Activated naive CD8-positive, alpha-beta T cell treated with anti-CD3 and anti-CD28 coated beads, Interleukin-2, amount 50 U/mL, for 24 hours (primary cell): ENCODE measurements around the gene ARIH1.

Experiments
- ATAC-seq: fragments of 150-1000 bp; cut with Tn5 transposase; one replicate; pipeline ENCODE4 v1.10.0; 2021
- DNase-seq: peaks from one replicate; pipeline ENCODE4 v3.0.0; 2021
- H3K27ac Mint-ChIP-seq: one replicate; pipeline ENCODE4 v1.8.0; 2021; ENCODE audit warnings: mild to moderate bottlenecking, mixed read lengths
- H3K27me3 Mint-ChIP-seq: one replicate; pipeline ENCODE4 v1.8.0; 2021; ENCODE audit warnings: mixed read lengths
- H3K36me3 Mint-ChIP-seq: one replicate; pipeline ENCODE4 v1.8.0; 2021; ENCODE audit warnings: low read depth, mixed read lengths
- H3K4me1 Mint-ChIP-seq: one replicate; pipeline ENCODE4 v1.8.0; 2021; ENCODE audit warnings: mixed read lengths
- H3K4me3 Mint-ChIP-seq: one replicate; pipeline ENCODE4 v1.8.0; 2021; ENCODE audit warnings: mild to moderate bottlenecking, moderate library complexity, mixed read lengths
- H3K9me3 Mint-ChIP-seq: one replicate; pipeline ENCODE4 v1.8.0; 2021; ENCODE audit warnings: mixed read lengths

Gene ARIH1

GRCh38 chr15:72497402-72497801 is 23.3 kb downstream of the ARIH1 start:
- no peak for ATAC-seq
- no peak for DNase-seq
- Mint-ChIP-seq H3K4me3 (no peak overlapping the region), H3K27ac (no peak overlapping the region), H3K36me3 (peaks cover 5% of the 10 kb centered on the region), H3K4me1 (peaks cover 49% of the 10 kb centered on the region), H3K9me3 (no peaks in the 10 kb centered on the region), H3K27me3 (no peaks in the 10 kb centered on the region)

GRCh38 chr15:72502220-72502809 is 28.2 kb downstream of the ARIH1 start:
- Mint-ChIP-seq H3K27ac (no peak overlapping the region), H3K4me3 (no peak overlapping the region), H3K36me3 (peaks cover 11% of the 10 kb centered on the region), H3K9me3 (no peaks in the 10 kb centered on the region), H3K27me3 (no peaks in the 10 kb centered on the region), H3K4me1 (peaks cover 45% of the 10 kb centered on the region)
- no peak for ATAC-seq
- no peak for DNase-seq

GRCh38 chr15:72503147-72503546 is 29.0 kb downstream of the ARIH1 start:
- Mint-ChIP-seq H3K36me3 (peaks cover 9% of the 10 kb centered on the region), H3K4me1 (peaks cover 40% of the 10 kb centered on the region), H3K27ac (no peak overlapping the region), H3K4me3 (no peak overlapping the region), H3K27me3 (no peaks in the 10 kb centered on the region), H3K9me3 (no peaks in the 10 kb centered on the region)
- no peak for DNase-seq
- no peak for ATAC-seq

GRCh38 chr15:72507402-72508092 is 33.4 kb downstream of the ARIH1 start:
- no peak overlapping the region for H3K27ac Mint-ChIP-seq
- no peaks in the 10 kb centered on the region for H3K27me3 Mint-ChIP-seq
- peaks cover 45% of the 10 kb centered on the region for H3K4me1 Mint-ChIP-seq
- ATAC-seq: no peak
- H3K36me3 Mint-ChIP-seq: peaks cover 12% of the 10 kb centered on the region
- H3K4me3 Mint-ChIP-seq: no peak overlapping the region
- DNase-seq: no peak
- no peaks in the 10 kb centered on the region for H3K9me3 Mint-ChIP-seq

- Mint-ChIP-seq H3K27me3 (no peaks in the 10 kb centered on the region), H3K9me3 (no peaks in the 10 kb centered on the region), H3K4me1 (peaks cover 38% of the 10 kb centered on the region), H3K36me3 (peaks cover 10% of the 10 kb centered on the region), H3K27ac (no peak overlapping the region), H3K4me3 (no peak overlapping the region)
- DNase-seq: no peak
- no peak for ATAC-seq
Observed at GRCh38 chr15:72509484-72509883, 35.4 kb downstream of the ARIH1 start.

- ATAC-seq (no peak), DNase-seq (no peak)
- Mint-ChIP-seq H3K27me3 (no peaks in the 10 kb centered on the region), H3K4me1 (peaks cover 42% of the 10 kb centered on the region), H3K9me3 (no peaks in the 10 kb centered on the region), H3K36me3 (peaks cover 9% of the 10 kb centered on the region), H3K4me3 (no peak overlapping the region), H3K27ac (no peak overlapping the region)
Observed at GRCh38 chr15:72511536-72511935, 37.4 kb downstream of the ARIH1 start.

GRCh38 chr15:72515591-72516389 is 41.7 kb downstream of the ARIH1 start:
- no peaks in the 10 kb centered on the region for H3K27me3 Mint-ChIP-seq
- no peak overlapping the region for H3K27ac Mint-ChIP-seq
- DNase-seq (no peak), ATAC-seq (no peak)
- no peak overlapping the region for H3K4me3 Mint-ChIP-seq
- peaks cover 46% of the 10 kb centered on the region for H3K4me1 Mint-ChIP-seq
- no peaks in the 10 kb centered on the region for H3K9me3 Mint-ChIP-seq
- H3K36me3 Mint-ChIP-seq: peaks cover 9% of the 10 kb centered on the region

GRCh38 chr15:72516777-72517176 is 42.6 kb downstream of the ARIH1 start:
- Mint-ChIP-seq H3K27me3 (no peaks in the 10 kb centered on the region), H3K9me3 (no peaks in the 10 kb centered on the region), H3K4me1 (peaks cover 42% of the 10 kb centered on the region), H3K27ac (peak overlapping the region; percentile 4), H3K36me3 (peaks cover 11% of the 10 kb centered on the region), H3K4me3 (no peak overlapping the region)
- ATAC-seq (no peak), DNase-seq (no peak)

- H3K36me3 Mint-ChIP-seq: peaks cover 23% of the 10 kb centered on the region
- H3K9me3 Mint-ChIP-seq: no peaks in the 10 kb centered on the region
- H3K27me3 Mint-ChIP-seq: no peaks in the 10 kb centered on the region
- ATAC-seq (no peak), DNase-seq (no peak)
- H3K27ac Mint-ChIP-seq: no peak overlapping the region
- peaks cover 11% of the 10 kb centered on the region for H3K4me1 Mint-ChIP-seq
- H3K4me3 Mint-ChIP-seq: no peak overlapping the region
Observed at GRCh38 chr15:72521682-72522081, 47.6 kb downstream of the ARIH1 start.

- ATAC-seq (no peak), DNase-seq (peak; percentile 17)
- H3K36me3 Mint-ChIP-seq: peaks cover 8% of the 10 kb centered on the region
- H3K27me3 Mint-ChIP-seq: no peaks in the 10 kb centered on the region
- no peaks in the 10 kb centered on the region for H3K9me3 Mint-ChIP-seq
- no peak overlapping the region for H3K27ac Mint-ChIP-seq
- no peak overlapping the region for H3K4me3 Mint-ChIP-seq
- peaks cover 45% of the 10 kb centered on the region for H3K4me1 Mint-ChIP-seq
Observed at GRCh38 chr15:72532991-72533601, 59.0 kb downstream of the ARIH1 start.

- ATAC-seq (peak; percentile 59), DNase-seq (peak; percentile 14)
- H3K4me1 Mint-ChIP-seq: peaks cover 41% of the 10 kb centered on the region
- H3K9me3 Mint-ChIP-seq: peaks cover 5% of the 10 kb centered on the region
- no peak overlapping the region for H3K4me3 Mint-ChIP-seq
- no peaks in the 10 kb centered on the region for H3K27me3 Mint-ChIP-seq
- peaks cover 12% of the 10 kb centered on the region for H3K36me3 Mint-ChIP-seq
- no peak overlapping the region for H3K27ac Mint-ChIP-seq
Observed at GRCh38 chr15:72534523-72534922, 60.4 kb downstream of the ARIH1 start.

- Mint-ChIP-seq H3K4me3 (no peak overlapping the region), H3K27me3 (no peaks in the 10 kb centered on the region), H3K4me1 (peaks cover 37% of the 10 kb centered on the region), H3K36me3 (peaks cover 18% of the 10 kb centered on the region), H3K27ac (no peak overlapping the region), H3K9me3 (peaks cover 12% of the 10 kb centered on the region)
- ATAC-seq: no peak
- DNase-seq: no peak
Observed at GRCh38 chr15:72535911-72536310, 61.8 kb downstream of the ARIH1 start.

GRCh38 chr15:72536506-72536905 is 62.4 kb downstream of the ARIH1 start:
- DNase-seq (no peak), ATAC-seq (no peak)
- Mint-ChIP-seq H3K9me3 (peaks cover 13% of the 10 kb centered on the region), H3K4me3 (no peak overlapping the region), H3K27me3 (no peaks in the 10 kb centered on the region), H3K4me1 (peaks cover 37% of the 10 kb centered on the region), H3K27ac (no peak overlapping the region), H3K36me3 (peaks cover 23% of the 10 kb centered on the region)

GRCh38 chr15:72538931-72539330 is 64.8 kb downstream of the ARIH1 start:
- Mint-ChIP-seq H3K9me3 (peaks cover 13% of the 10 kb centered on the region), H3K36me3 (peaks cover 25% of the 10 kb centered on the region), H3K27ac (no peak overlapping the region), H3K4me1 (peaks cover 29% of the 10 kb centered on the region), H3K4me3 (no peak overlapping the region), H3K27me3 (no peaks in the 10 kb centered on the region)
- no peak for ATAC-seq
- DNase-seq: no peak
